Measurements from ENCODE around the gene STIM1.
"Not testable (repeated sequence)": the region's sequence is repeated elsewhere in the genome, so short reads cannot be mapped to it uniquely, and the experiment has no call there.

Gene STIM1

GRCh38 chr11:3992964-3993363 is 137.5 kb downstream of the STIM1 start:
- no peak for DNase-seq (ENCODE audit: extremely low read depth, low read depth)
- TF ChIP-seq CTCF (IDR thresholded peaks at IDR 0.05; ENCODE audit: low read depth, low read length) = no peak

GRCh38 chr11:3994030-3994640 is 138.7 kb downstream of the STIM1 start:
- no peak for DNase-seq (ENCODE audit: extremely low read depth, low read depth)
- TF ChIP-seq CTCF (IDR thresholded peaks at IDR 0.05; ENCODE audit: low read depth, low read length) = no peak

- DNase-seq (ENCODE audit: extremely low read depth, low read depth) = no peak
- no peak for TF ChIP-seq CTCF (IDR thresholded peaks at IDR 0.05; ENCODE audit: low read depth, low read length)
Observed at GRCh38 chr11:3995307-3995706, 139.8 kb downstream of the STIM1 start.

- no peak for TF ChIP-seq CTCF (IDR thresholded peaks at IDR 0.05; ENCODE audit: low read depth, low read length)
- no peak for DNase-seq (ENCODE audit: extremely low read depth, low read depth)
Observed at GRCh38 chr11:3995949-3996554, 140.6 kb downstream of the STIM1 start.

GRCh38 chr11:3996651-3997050 is 141.2 kb downstream of the STIM1 start:
- no peak for DNase-seq (ENCODE audit: extremely low read depth, low read depth)
- no peak for TF ChIP-seq CTCF (IDR thresholded peaks at IDR 0.05; ENCODE audit: low read depth, low read length)

GRCh38 chr11:4004753-4005152 is 149.3 kb downstream of the STIM1 start:
- DNase-seq (ENCODE audit: extremely low read depth, low read depth) = not testable (repeated sequence)

GRCh38 chr11:4006946-4007680 is 151.6 kb downstream of the STIM1 start:
- DNase-seq (ENCODE audit: extremely low read depth, low read depth) = no peak
- TF ChIP-seq CTCF (IDR thresholded peaks at IDR 0.05; ENCODE audit: low read depth, low read length) = no peak

Measured in AG09319 (cell line).